Measurements from ENCODE around the gene KRABD2.
"Not testable (repeated sequence)": the region's sequence is repeated elsewhere in the genome, so short reads cannot be mapped to it uniquely, and the experiment has no call there.

The KRABD2 gene

GRCh38 chr17:8376271-8377067 lies at the start of gene KRABD2:
Gene KRABD2 (minus strand): TSS chr17:8376704.
- DNase-seq (ENCODE audit: low read depth) = no peak

- no peak for DNase-seq (ENCODE audit: low read depth)
Measured at GRCh38 chr17:8421571-8421970, 45.1 kb upstream of the KRABD2 start.

GRCh38 chr17:8420041-8420934 lies 43.8 kb upstream of the KRABD2 start:
- no peak for DNase-seq (ENCODE audit: low read depth)

GRCh38 chr17:8419305-8419704 lies 42.8 kb upstream of the KRABD2 start:
- no peak for DNase-seq (ENCODE audit: low read depth)

GRCh38 chr17:8418471-8418870 lies 42.0 kb upstream of the KRABD2 start:
- DNase-seq (ENCODE audit: low read depth) = no peak

- DNase-seq (ENCODE audit: low read depth) = no peak
Measured at GRCh38 chr17:8417806-8418205, 41.3 kb upstream of the KRABD2 start.

GRCh38 chr17:8413938-8414337 lies 37.4 kb upstream of the KRABD2 start:
- no peak for DNase-seq (ENCODE audit: low read depth)

GRCh38 chr17:8413328-8413727 lies 36.8 kb upstream of the KRABD2 start:
- DNase-seq (ENCODE audit: low read depth) = no peak

GRCh38 chr17:8412089-8412488 lies 35.6 kb upstream of the KRABD2 start:
- no peak for DNase-seq (ENCODE audit: low read depth)

- DNase-seq (ENCODE audit: low read depth) = no peak
Measured at GRCh38 chr17:8410883-8411238, 34.4 kb upstream of the KRABD2 start.

- DNase-seq (ENCODE audit: low read depth) = peak; percentile 48
Measured at GRCh38 chr17:8409966-8410882, 33.7 kb upstream of the KRABD2 start.

GRCh38 chr17:8408371-8408770 lies 31.9 kb upstream of the KRABD2 start:
- no peak for DNase-seq (ENCODE audit: low read depth)

- no peak for DNase-seq (ENCODE audit: low read depth)
Measured at GRCh38 chr17:8406174-8406573, 29.7 kb upstream of the KRABD2 start.

GRCh38 chr17:8405499-8406016 lies 29.1 kb upstream of the KRABD2 start:
- no peak for DNase-seq (ENCODE audit: low read depth)

GRCh38 chr17:8402921-8403536 lies 26.5 kb upstream of the KRABD2 start:
- no peak for DNase-seq (ENCODE audit: low read depth)

- DNase-seq (ENCODE audit: low read depth) = no peak
Measured at GRCh38 chr17:8401107-8401506, 24.6 kb upstream of the KRABD2 start.

- no peak for DNase-seq (ENCODE audit: low read depth)
Measured at GRCh38 chr17:8398980-8399379, 22.5 kb upstream of the KRABD2 start.

GRCh38 chr17:8397636-8398035 lies 21.1 kb upstream of the KRABD2 start, which contains the start of gene RNF222:
Gene RNF222 (minus strand): TSS chr17:8397827. CDS start chr17:8393461, 4,366 bp downstream.
- no peak for DNase-seq (ENCODE audit: low read depth)

GRCh38 chr17:8394497-8394896 lies 18.0 kb upstream of the KRABD2 start:
- not testable (repeated sequence) for DNase-seq (ENCODE audit: low read depth)

- no peak for DNase-seq (ENCODE audit: low read depth)
Measured at GRCh38 chr17:8393470-8394231, 17.1 kb upstream of the KRABD2 start.

Data from HS-5 (cell line).